NCI-H1694 treated with DMSO at 0.1 percent for 48 hours (cell line): Measurements from ENCODE around the gene SEC24D.
"Not testable (repeated sequence)": the region's sequence is repeated elsewhere in the genome, so short reads cannot be mapped to it uniquely, and the experiment has no call there.

Source experiments
- DNase-seq: peaks from one replicate; lab custom pipeline; 2025; lab: John Stamatoyannopoulos, UW

The SEC24D gene

GRCh38 chr4:118810991-118811764 is 24.7 kb downstream of the SEC24D start:
- no peak for DNase-seq

- DNase-seq: no peak
These were observed 28.3 kb downstream of the SEC24D start for GRCh38 chr4:118807659-118808058.

GRCh38 chr4:118803253-118803652 is 32.7 kb downstream of the SEC24D start:
- DNase-seq: no peak

- no peak for DNase-seq
These were observed 33.9 kb downstream of the SEC24D start for GRCh38 chr4:118801895-118802575.

- DNase-seq: no peak
These were observed 36.5 kb downstream of the SEC24D start for GRCh38 chr4:118799231-118799942.

- no peak for DNase-seq
These were observed 37.3 kb downstream of the SEC24D start for GRCh38 chr4:118798658-118799057.

- no peak for DNase-seq
These were observed 38.3 kb downstream of the SEC24D start for GRCh38 chr4:118797558-118798142.

- not testable (repeated sequence) for DNase-seq
These were observed 44.1 kb downstream of the SEC24D start for GRCh38 chr4:118791690-118792446.

GRCh38 chr4:118790544-118790943 is 45.4 kb downstream of the SEC24D start:
- no peak for DNase-seq

- no peak for DNase-seq
These were observed 47.0 kb downstream of the SEC24D start for GRCh38 chr4:118788911-118789310.

GRCh38 chr4:118787844-118788380 is 48.0 kb downstream of the SEC24D start:
- no peak for DNase-seq

GRCh38 chr4:118784776-118785175 is 51.1 kb downstream of the SEC24D start:
- DNase-seq: no peak

- DNase-seq: no peak
These were observed 52.0 kb downstream of the SEC24D start for GRCh38 chr4:118783887-118784286.

- not testable (repeated sequence) for DNase-seq
These were observed 53.0 kb downstream of the SEC24D start for GRCh38 chr4:118782886-118783285.

- not testable (repeated sequence) for DNase-seq
These were observed 58.3 kb downstream of the SEC24D start for GRCh38 chr4:118777649-118778048.

GRCh38 chr4:118776955-118777640 is 58.8 kb downstream of the SEC24D start:
- not testable (repeated sequence) for DNase-seq

- DNase-seq: no peak
These were observed 59.6 kb downstream of the SEC24D start for GRCh38 chr4:118776157-118776954.

- no peak for DNase-seq
These were observed 60.5 kb downstream of the SEC24D start for GRCh38 chr4:118775405-118775804.

- DNase-seq: no peak
These were observed 60.9 kb downstream of the SEC24D start for GRCh38 chr4:118774989-118775388.

- no peak for DNase-seq
These were observed 61.6 kb downstream of the SEC24D start for GRCh38 chr4:118774321-118774720.
